ENCODE measurements around the gene TYRO3. TPM values are rescaled to one million over a fixed set of nuclear protein-coding genes. Genes with fewer than 3 reads are reported as not detected.

TYRO3 gene
- total and polyA plus RNA-seq, 2 experiments from 2014 or later, result 71.0 to 109 TPM

DNA sequence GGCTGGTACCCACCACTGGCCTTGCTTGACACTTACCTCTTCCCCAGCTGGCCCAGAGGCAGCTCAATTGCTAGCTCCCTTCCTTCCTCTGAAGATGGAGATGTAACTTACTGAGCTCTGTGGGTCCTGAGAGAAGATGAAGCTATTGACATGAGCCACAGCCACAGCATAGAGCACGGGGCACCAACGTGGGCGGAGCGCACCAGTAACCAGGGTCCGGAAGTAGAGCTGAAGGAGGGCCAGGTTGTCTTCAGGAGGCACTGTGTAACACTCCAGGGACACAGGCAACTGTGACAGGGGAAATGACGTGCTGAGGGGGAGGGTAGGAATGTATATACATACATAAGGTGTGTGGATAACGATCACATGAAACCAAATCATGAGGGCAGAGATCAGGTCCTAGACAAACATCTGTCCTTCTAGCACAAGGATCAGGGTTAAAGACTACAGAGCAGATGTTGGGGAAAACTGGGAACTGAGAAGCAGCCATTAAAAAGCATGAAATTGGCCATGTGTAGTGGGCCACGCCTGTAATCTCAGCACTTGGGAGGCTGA is 41.0 kb upstream of the TYRO3 start:
- no peak overlapping the region for H2AFZ ChIP-seq
- H4K20me1 ChIP-seq (ENCODE audit: insufficient read depth, poor library complexity, severe bottlenecking), result no peaks in the 10 kb centered on the region
- no peak overlapping the region for H3K27ac ChIP-seq
- H3K27me3 ChIP-seq, result peaks cover 13% of the 10 kb centered on the region
- H3K79me2 ChIP-seq, result no peaks in the 10 kb centered on the region
- H3K4me2 ChIP-seq, result no peak overlapping the region
- H3K9me3 ChIP-seq (ENCODE audit: low read depth), result no peaks in the 10 kb centered on the region
- TF ChIP-seq, protein P1, sequence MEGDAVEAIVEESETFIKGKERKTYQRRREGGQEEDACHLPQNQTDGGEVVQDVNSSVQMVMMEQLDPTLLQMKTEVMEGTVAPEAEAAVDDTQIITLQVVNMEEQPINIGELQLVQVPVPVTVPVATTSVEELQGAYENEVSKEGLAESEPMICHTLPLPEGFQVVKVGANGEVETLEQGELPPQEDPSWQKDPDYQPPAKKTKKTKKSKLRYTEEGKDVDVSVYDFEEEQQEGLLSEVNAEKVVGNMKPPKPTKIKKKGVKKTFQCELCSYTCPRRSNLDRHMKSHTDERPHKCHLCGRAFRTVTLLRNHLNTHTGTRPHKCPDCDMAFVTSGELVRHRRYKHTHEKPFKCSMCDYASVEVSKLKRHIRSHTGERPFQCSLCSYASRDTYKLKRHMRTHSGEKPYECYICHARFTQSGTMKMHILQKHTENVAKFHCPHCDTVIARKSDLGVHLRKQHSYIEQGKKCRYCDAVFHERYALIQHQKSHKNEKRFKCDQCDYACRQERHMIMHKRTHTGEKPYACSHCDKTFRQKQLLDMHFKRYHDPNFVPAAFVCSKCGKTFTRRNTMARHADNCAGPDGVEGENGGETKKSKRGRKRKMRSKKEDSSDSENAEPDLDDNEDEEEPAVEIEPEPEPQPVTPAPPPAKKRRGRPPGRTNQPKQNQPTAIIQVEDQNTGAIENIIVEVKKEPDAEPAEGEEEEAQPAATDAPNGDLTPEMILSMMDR (IDR thresholded peaks at IDR 0.05; ENCODE audit: poor library complexity), result no peak
- no peak for TF ChIP-seq EZH2phosphoT487 (IDR thresholded peaks at IDR 0.05; ENCODE audit: low read depth, severe bottlenecking, unreplicated experiment)
- no peak for TF ChIP-seq EZH2 (IDR thresholded peaks at IDR 0.05; ENCODE audit: borderline replicate concordance)
- H3K4me3 ChIP-seq, result no peak overlapping the region
- no peaks in the 10 kb centered on the region for H3K36me3 ChIP-seq (replicated peaks; ENCODE audit: insufficient read depth, low read depth)
- no peaks in the 10 kb centered on the region for H3K9me2 ChIP-seq (replicated peaks; ENCODE audit: insufficient read depth)
- H3K4me1 ChIP-seq (ENCODE audit: insufficient read depth), result peaks cover 7% of the 10 kb centered on the region
- no peak for DNase-seq (ENCODE audit: low spot score)
- 95% methylated on average over 8 of the region's 8 CpGs for WGBS (ENCODE audit: low lambda C conversion rate, missing lambda C conversion rate)

DNA sequence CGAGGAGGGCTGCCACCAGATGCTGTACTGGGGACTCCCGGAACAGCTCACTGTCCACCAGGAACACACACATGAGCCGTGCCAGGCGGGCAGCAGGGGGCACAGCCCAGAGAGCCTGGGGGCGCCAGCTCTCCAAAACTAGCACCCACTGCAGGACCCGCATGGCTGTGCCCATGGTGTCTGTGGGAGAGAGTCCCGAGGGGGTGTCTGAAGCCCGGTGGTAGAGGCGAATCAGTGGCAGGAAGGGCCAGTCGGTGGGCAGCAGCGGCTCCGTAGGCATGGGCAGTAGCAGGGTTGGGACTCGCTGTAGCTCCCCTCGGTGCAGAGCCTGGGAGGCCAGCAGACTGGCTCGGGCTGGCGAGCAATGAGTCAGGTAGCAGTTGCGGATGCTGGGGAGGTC is 38.4 kb upstream of the TYRO3 start:
- Histone ChIP-seq H3K36me3 (replicated peaks; ENCODE audit: insufficient read depth, low read depth) (no peaks in the 10 kb centered on the region), H3K4me3 (no peak overlapping the region), H3K27ac (no peak overlapping the region), H3K27me3 (no peaks in the 10 kb centered on the region), H2AFZ (no peak overlapping the region), H3K9me2 (replicated peaks; ENCODE audit: insufficient read depth) (no peaks in the 10 kb centered on the region), H3K4me2 (no peak overlapping the region), H3K79me2 (no peaks in the 10 kb centered on the region), H3K9me3 (ENCODE audit: low read depth) (no peaks in the 10 kb centered on the region), H4K20me1 (ENCODE audit: insufficient read depth, poor library complexity, severe bottlenecking) (no peaks in the 10 kb centered on the region), H3K4me1 (ENCODE audit: insufficient read depth) (no peaks in the 10 kb centered on the region)
- no peak for TF ChIP-seq EZH2phosphoT487 (IDR thresholded peaks at IDR 0.05; ENCODE audit: low read depth, severe bottlenecking, unreplicated experiment)
- TF ChIP-seq, protein P1 (IDR thresholded peaks at IDR 0.05; ENCODE audit: poor library complexity), result no peak
- WGBS (ENCODE audit: low lambda C conversion rate, missing lambda C conversion rate), result 98% methylated on average over 17 of the region's 17 CpGs
- no peak for DNase-seq (ENCODE audit: low spot score)

DNA sequence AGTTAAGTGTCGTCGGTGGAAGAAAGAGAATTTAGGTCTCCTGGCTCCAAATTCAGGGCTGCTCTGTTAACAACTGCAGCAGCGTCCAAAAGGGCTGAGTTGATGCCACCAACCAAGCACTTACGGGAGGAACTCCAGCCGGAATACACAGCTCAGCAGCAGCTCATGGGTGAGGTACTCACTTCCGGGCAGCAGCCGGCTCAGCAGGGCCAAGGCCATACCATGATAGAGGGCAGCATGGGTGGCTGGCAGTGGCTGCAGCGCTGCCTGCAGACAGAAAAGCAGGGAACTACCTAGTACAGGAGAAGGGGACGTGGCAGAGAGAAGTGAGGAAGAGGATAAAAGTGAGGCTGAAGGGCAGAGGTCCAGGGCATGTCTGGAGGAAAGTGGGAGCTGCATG is 37.4 kb upstream of the TYRO3 start:
- Histone ChIP-seq H3K4me2 (no peak overlapping the region), H3K4me1 (ENCODE audit: insufficient read depth) (no peaks in the 10 kb centered on the region), H3K27me3 (no peaks in the 10 kb centered on the region), H3K27ac (no peak overlapping the region), H3K79me2 (no peaks in the 10 kb centered on the region), H3K9me2 (replicated peaks; ENCODE audit: insufficient read depth) (no peaks in the 10 kb centered on the region), H4K20me1 (ENCODE audit: insufficient read depth, poor library complexity, severe bottlenecking) (no peaks in the 10 kb centered on the region), H2AFZ (no peak overlapping the region), H3K4me3 (no peak overlapping the region), H3K9me3 (ENCODE audit: low read depth) (no peaks in the 10 kb centered on the region), H3K36me3 (replicated peaks; ENCODE audit: insufficient read depth, low read depth) (no peaks in the 10 kb centered on the region)
- TF ChIP-seq EZH2phosphoT487 (IDR thresholded peaks at IDR 0.05; ENCODE audit: low read depth, severe bottlenecking, unreplicated experiment) (no peak), EZH2 (IDR thresholded peaks at IDR 0.05; ENCODE audit: borderline replicate concordance) (no peak)
- TF ChIP-seq, protein P1 (IDR thresholded peaks at IDR 0.05; ENCODE audit: poor library complexity), result no peak
- no peak for DNase-seq (ENCODE audit: low spot score)
- WGBS (ENCODE audit: low lambda C conversion rate, missing lambda C conversion rate), result 92% methylated on average over 9 of the region's 9 CpGs

DNA sequence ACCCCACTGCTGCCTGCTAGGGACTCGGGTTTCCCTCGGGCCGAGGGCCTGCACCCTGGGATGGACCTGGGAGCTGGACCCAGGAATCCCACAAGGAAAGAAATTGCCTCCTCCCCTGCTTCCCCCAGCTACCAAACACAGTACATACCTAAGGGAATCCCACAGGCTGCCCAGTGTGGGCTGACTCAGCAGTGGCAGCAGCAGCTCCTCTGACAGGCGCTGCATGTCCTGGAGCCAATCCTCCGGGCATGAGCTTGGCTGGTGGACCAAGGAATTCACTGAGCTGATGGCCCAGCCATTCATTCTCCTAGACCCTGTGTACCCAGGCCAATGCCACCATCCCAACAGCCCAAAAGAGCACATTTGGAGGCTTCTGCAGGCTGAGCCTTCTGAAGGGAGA is 35.9 kb upstream of the TYRO3 start:
- TF ChIP-seq EZH2 (IDR thresholded peaks at IDR 0.05; ENCODE audit: borderline replicate concordance) (no peak), EZH2phosphoT487 (IDR thresholded peaks at IDR 0.05; ENCODE audit: low read depth, severe bottlenecking, unreplicated experiment) (no peak)
- TF ChIP-seq, protein P1 (IDR thresholded peaks at IDR 0.05; ENCODE audit: poor library complexity), result no peak
- no peaks in the 10 kb centered on the region for H3K36me3 ChIP-seq (replicated peaks; ENCODE audit: insufficient read depth, low read depth)
- H3K27me3 ChIP-seq, result no peaks in the 10 kb centered on the region
- H3K9me2 ChIP-seq (replicated peaks; ENCODE audit: insufficient read depth), result no peaks in the 10 kb centered on the region
- H4K20me1 ChIP-seq (ENCODE audit: insufficient read depth, poor library complexity, severe bottlenecking), result no peaks in the 10 kb centered on the region
- H3K9me3 ChIP-seq (ENCODE audit: low read depth), result no peaks in the 10 kb centered on the region
- H3K4me3 ChIP-seq, result no peak overlapping the region
- H3K4me2 ChIP-seq, result no peak overlapping the region
- DNase-seq (ENCODE audit: low spot score), result no peak
- 96% methylated on average over 5 of the region's 5 CpGs for WGBS (ENCODE audit: low lambda C conversion rate, missing lambda C conversion rate)
- H3K79me2 ChIP-seq, result no peaks in the 10 kb centered on the region
- no peak overlapping the region for H2AFZ ChIP-seq
- H3K4me1 ChIP-seq (ENCODE audit: insufficient read depth), result no peaks in the 10 kb centered on the region
- no peak overlapping the region for H3K27ac ChIP-seq

Measured in hepatocyte (in vitro differentiated cells).